ENCODE measurements around the gene NIP7.

NIP7 gene

GRCh38 chr16:69311533-69312387 lies 27.8 kb upstream of the NIP7 start:
- Mint-ChIP-seq H3K9me3 (no peaks in the 10 kb centered on the region), H3K4me1 (ENCODE audit: low read depth) (peaks cover 24% of the 10 kb centered on the region), H3K4me3 (peak overlapping the region; percentile 100), H3K27ac (peak overlapping the region; percentile 96), H3K27me3 (ENCODE audit: low read depth) (no peaks in the 10 kb centered on the region), H3K36me3 (ENCODE audit: low read depth) (peaks cover 23% of the 10 kb centered on the region)

GRCh38 chr16:69313469-69313868 lies 26.1 kb upstream of the NIP7 start:
- Mint-ChIP-seq H3K27ac (peak overlapping the region; percentile 55), H3K27me3 (ENCODE audit: low read depth) (no peaks in the 10 kb centered on the region), H3K36me3 (ENCODE audit: low read depth) (peaks cover 25% of the 10 kb centered on the region), H3K4me1 (ENCODE audit: low read depth) (peaks cover 19% of the 10 kb centered on the region), H3K4me3 (peak overlapping the region; percentile 68), H3K9me3 (no peaks in the 10 kb centered on the region)

GRCh38 chr16:69314534-69314933 lies 25.0 kb upstream of the NIP7 start:
- Mint-ChIP-seq H3K4me1 (ENCODE audit: low read depth) (peaks cover 19% of the 10 kb centered on the region), H3K27me3 (ENCODE audit: low read depth) (no peaks in the 10 kb centered on the region), H3K27ac (no peak overlapping the region), H3K36me3 (ENCODE audit: low read depth) (peaks cover 31% of the 10 kb centered on the region), H3K9me3 (no peaks in the 10 kb centered on the region), H3K4me3 (no peak overlapping the region)

- Mint-ChIP-seq H3K36me3 (ENCODE audit: low read depth) (peaks cover 33% of the 10 kb centered on the region), H3K4me1 (ENCODE audit: low read depth) (peaks cover 15% of the 10 kb centered on the region), H3K9me3 (no peaks in the 10 kb centered on the region), H3K27ac (no peak overlapping the region), H3K27me3 (ENCODE audit: low read depth) (no peaks in the 10 kb centered on the region), H3K4me3 (no peak overlapping the region)
Observed at GRCh38 chr16:69315486-69316311, 23.9 kb upstream of the NIP7 start.

- H3K27me3 Mint-ChIP-seq (ENCODE audit: low read depth) = no peaks in the 10 kb centered on the region
- no peak overlapping the region for H3K4me3 Mint-ChIP-seq
- no peaks in the 10 kb centered on the region for H3K9me3 Mint-ChIP-seq
- H3K36me3 Mint-ChIP-seq (ENCODE audit: low read depth) = peaks cover 41% of the 10 kb centered on the region
- H3K4me1 Mint-ChIP-seq (ENCODE audit: low read depth) = peaks cover 14% of the 10 kb centered on the region
- H3K27ac Mint-ChIP-seq = no peak overlapping the region
Observed at GRCh38 chr16:69316595-69317034, 23.0 kb upstream of the NIP7 start.

- Mint-ChIP-seq H3K9me3 (no peaks in the 10 kb centered on the region), H3K4me1 (ENCODE audit: low read depth) (peaks cover 5% of the 10 kb centered on the region), H3K4me3 (no peak overlapping the region), H3K27me3 (ENCODE audit: low read depth) (no peaks in the 10 kb centered on the region), H3K27ac (no peak overlapping the region), H3K36me3 (ENCODE audit: low read depth) (peaks cover 45% of the 10 kb centered on the region)
Observed at GRCh38 chr16:69318177-69318910, 21.2 kb upstream of the NIP7 start.

DNA sequence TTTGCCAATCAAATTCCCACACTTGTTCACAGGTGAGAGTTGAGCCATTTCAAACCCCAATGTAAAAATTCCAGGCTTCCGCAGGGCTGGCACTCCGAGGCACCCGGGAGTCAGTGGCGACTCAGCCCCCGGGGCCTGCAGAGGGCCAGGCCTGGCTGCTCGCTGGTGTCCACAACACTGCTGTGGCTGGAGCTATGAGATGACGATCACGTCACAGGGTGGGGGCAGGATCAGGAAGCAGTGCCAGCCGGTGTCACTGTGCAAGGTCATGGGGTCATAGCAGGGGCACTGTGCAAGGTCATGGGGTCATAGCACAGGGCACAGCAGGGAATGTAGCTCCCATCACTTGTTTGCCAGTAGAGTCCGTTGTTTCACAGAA lies 20.7 kb upstream of the NIP7 start:
- Mint-ChIP-seq H3K9me3 (no peaks in the 10 kb centered on the region), H3K27ac (no peak overlapping the region), H3K4me1 (ENCODE audit: low read depth) (no peaks in the 10 kb centered on the region), H3K36me3 (ENCODE audit: low read depth) (peaks cover 41% of the 10 kb centered on the region), H3K27me3 (ENCODE audit: low read depth) (no peaks in the 10 kb centered on the region), H3K4me3 (no peak overlapping the region)

DNA sequence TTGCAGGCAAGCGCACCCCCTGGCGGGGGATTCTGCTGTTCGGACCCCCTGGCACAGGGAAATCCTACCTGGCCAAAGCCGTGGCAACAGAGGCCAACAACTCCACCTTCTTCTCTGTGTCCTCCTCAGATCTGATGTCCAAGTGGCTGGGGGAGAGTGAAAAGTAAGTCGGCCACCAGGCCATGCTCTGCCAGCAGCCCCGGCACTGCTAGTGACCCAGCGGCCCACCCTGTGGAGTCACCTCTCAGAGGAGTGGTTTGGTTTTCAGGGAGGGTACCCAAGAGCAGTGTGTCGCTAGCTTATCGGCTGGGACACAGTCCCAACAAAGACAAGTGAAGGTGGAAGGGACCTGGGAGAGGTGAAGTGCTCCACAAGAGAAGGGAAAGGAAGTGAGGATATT lies 20.2 kb upstream of the NIP7 start:
- Mint-ChIP-seq H3K4me1 (ENCODE audit: low read depth) (no peaks in the 10 kb centered on the region), H3K36me3 (ENCODE audit: low read depth) (peaks cover 40% of the 10 kb centered on the region)

GRCh38 chr16:69319826-69320739 lies 19.5 kb upstream of the NIP7 start:
- H3K27ac Mint-ChIP-seq = no peak overlapping the region
- no peaks in the 10 kb centered on the region for H3K4me1 Mint-ChIP-seq (ENCODE audit: low read depth)
- H3K4me3 Mint-ChIP-seq = no peak overlapping the region
- H3K9me3 Mint-ChIP-seq = no peaks in the 10 kb centered on the region
- peaks cover 38% of the 10 kb centered on the region for H3K36me3 Mint-ChIP-seq (ENCODE audit: low read depth)
- H3K27me3 Mint-ChIP-seq (ENCODE audit: low read depth) = no peaks in the 10 kb centered on the region

More for the DNA sequence above, 20.2 kb upstream of the NIP7 start:
- H3K4me3 Mint-ChIP-seq = no peak overlapping the region
- H3K27ac Mint-ChIP-seq = no peak overlapping the region
- no peaks in the 10 kb centered on the region for H3K27me3 Mint-ChIP-seq (ENCODE audit: low read depth)
- H3K9me3 Mint-ChIP-seq = no peaks in the 10 kb centered on the region

GRCh38 chr16:69320740-69321073 lies 18.9 kb upstream of the NIP7 start:
- H3K4me3 Mint-ChIP-seq = no peak overlapping the region
- H3K9me3 Mint-ChIP-seq = no peaks in the 10 kb centered on the region
- H3K4me1 Mint-ChIP-seq (ENCODE audit: low read depth) = peaks cover 3% of the 10 kb centered on the region
- peaks cover 35% of the 10 kb centered on the region for H3K36me3 Mint-ChIP-seq (ENCODE audit: low read depth)
- no peak overlapping the region for H3K27ac Mint-ChIP-seq
- H3K27me3 Mint-ChIP-seq (ENCODE audit: low read depth) = no peaks in the 10 kb centered on the region

GRCh38 chr16:69321080-69321479 lies 18.5 kb upstream of the NIP7 start:
- Mint-ChIP-seq H3K27ac (no peak overlapping the region), H3K4me3 (no peak overlapping the region), H3K27me3 (ENCODE audit: low read depth) (no peaks in the 10 kb centered on the region), H3K36me3 (ENCODE audit: low read depth) (peaks cover 32% of the 10 kb centered on the region), H3K4me1 (ENCODE audit: low read depth) (peaks cover 7% of the 10 kb centered on the region), H3K9me3 (no peaks in the 10 kb centered on the region)

DNA sequence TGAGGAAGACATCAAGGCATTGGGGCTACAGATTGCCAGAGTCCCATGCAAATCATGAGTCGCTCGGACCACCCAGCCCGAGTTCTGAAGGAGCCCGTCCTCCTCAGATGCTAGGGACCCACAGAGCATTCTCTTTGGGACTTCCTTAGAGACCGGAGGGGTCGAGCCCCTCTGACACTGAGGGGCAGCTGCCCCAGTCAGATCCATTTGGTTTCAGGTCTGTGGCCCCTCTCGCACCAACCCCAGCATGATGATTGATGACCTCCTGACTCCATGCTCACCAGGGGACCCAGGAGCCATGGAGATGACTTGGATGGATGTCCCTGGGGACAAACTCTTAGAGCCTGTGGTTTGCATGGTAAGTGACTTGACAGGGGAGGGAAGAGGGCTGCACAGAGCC lies 17.2 kb upstream of the NIP7 start:
- Mint-ChIP-seq H3K4me1 (ENCODE audit: low read depth) (peaks cover 13% of the 10 kb centered on the region), H3K9me3 (no peaks in the 10 kb centered on the region), H3K36me3 (ENCODE audit: low read depth) (peaks cover 27% of the 10 kb centered on the region), H3K27me3 (ENCODE audit: low read depth) (no peaks in the 10 kb centered on the region), H3K27ac (no peak overlapping the region), H3K4me3 (no peak overlapping the region)

GRCh38 chr16:69323415-69323814 lies 16.2 kb upstream of the NIP7 start:
- Mint-ChIP-seq H3K9me3 (no peaks in the 10 kb centered on the region), H3K36me3 (ENCODE audit: low read depth) (peaks cover 26% of the 10 kb centered on the region), H3K4me3 (no peak overlapping the region), H3K4me1 (ENCODE audit: low read depth) (peaks cover 15% of the 10 kb centered on the region), H3K27me3 (ENCODE audit: low read depth) (no peaks in the 10 kb centered on the region), H3K27ac (no peak overlapping the region)
